Dermis microvascular lymphatic vessel endothelial cell (primary cell): ENCODE data around the gene TRRAP. TPM values are rescaled to one million over a fixed set of nuclear protein-coding genes. Genes with fewer than 3 reads are reported as not detected.

ENCODE experiments used
- DNase-seq, 2 donors: peaks; one replicate each; pipeline versions ENCODE4 v3.0.0 to v3.0.0-alpha.2; 2010; ENCODE audit warnings: low read depth in 2 of 2
- total RNA-seq: library from RNA; depleted of rRNA; stranded (reverse); fragments of >200 nt; gene quantifications from 2 replicates; pipeline ENCODE4 v1.2.1, GENCODE V29; 2014

Gene TRRAP
- total RNA-seq, 1 donor from 2014 or later: 11.9 TPM

- DNase-seq: no peak
These were observed 22.5 kb downstream of the TRRAP start for GRCh38 chr7:98900815-98901214.

- no peak for DNase-seq
These were observed 24.2 kb downstream of the TRRAP start for GRCh38 chr7:98902523-98902922.

- DNase-seq: no peak
These were observed 24.9 kb downstream of the TRRAP start for GRCh38 chr7:98903246-98903645.

- no peak for DNase-seq
These were observed 29.2 kb downstream of the TRRAP start for GRCh38 chr7:98907570-98907969.

GRCh38 chr7:98908585-98908984, 30.3 kb downstream of the TRRAP start:
- no peak for DNase-seq

- no peak for DNase-seq
These were observed 31.2 kb downstream of the TRRAP start for GRCh38 chr7:98909487-98909886.

- no peak for DNase-seq
These were observed 32.1 kb downstream of the TRRAP start for GRCh38 chr7:98910427-98910826.

- no peak for DNase-seq
These were observed 33.6 kb downstream of the TRRAP start for GRCh38 chr7:98911916-98912315.

- DNase-seq: no peak
These were observed 34.7 kb downstream of the TRRAP start for GRCh38 chr7:98913026-98913425.

GRCh38 chr7:98913612-98914011, 35.3 kb downstream of the TRRAP start:
- DNase-seq: no peak

GRCh38 chr7:98917331-98917730, 39.0 kb downstream of the TRRAP start:
- no peak for DNase-seq

- no peak for DNase-seq
These were observed 43.5 kb downstream of the TRRAP start for GRCh38 chr7:98921608-98922372.

GRCh38 chr7:98922392-98923187, 44.3 kb downstream of the TRRAP start:
- DNase-seq: no peak

GRCh38 chr7:98923512-98923911, 45.2 kb downstream of the TRRAP start:
- no peak for DNase-seq

- no peak for DNase-seq
These were observed 48.8 kb downstream of the TRRAP start for GRCh38 chr7:98927125-98927524.

GRCh38 chr7:98930464-98930863, 52.1 kb downstream of the TRRAP start:
- DNase-seq: no peak

- peak; percentile 16 to 57 for DNase-seq
These were observed 52.6 kb downstream of the TRRAP start for GRCh38 chr7:98930921-98931320.

- DNase-seq: no peak
These were observed 55.0 kb downstream of the TRRAP start for GRCh38 chr7:98933321-98933720.

- DNase-seq: peak; percentile 54 to 87
These were observed 55.9 kb downstream of the TRRAP start for GRCh38 chr7:98934267-98934666.

GRCh38 chr7:98935811-98936210, 57.5 kb downstream of the TRRAP start:
- no peak for DNase-seq

GRCh38 chr7:98943336-98943735, 65.0 kb downstream of the TRRAP start:
- DNase-seq: no peak

- DNase-seq: no peak
These were observed 66.1 kb downstream of the TRRAP start for GRCh38 chr7:98944386-98944785.

GRCh38 chr7:98945852-98946251, 67.5 kb downstream of the TRRAP start:
- no peak for DNase-seq
